GM23338 (cell line): ENCODE data around the gene CAPG. TPM values are rescaled to one million over a fixed set of nuclear protein-coding genes. Genes with fewer than 3 reads are reported as not detected.

Source experiments
- ATAC-seq: fragments of 200-7000 bp; cut with Tn5 transposase; 3 replicates; pipeline ENCODE4 v1.9.1; 2020
- DNase-seq: peaks from one replicate; pipeline ENCODE4 v3.0.0-alpha.2; 2015; ENCODE audit warnings: low spot score
- H2AFZ ChIP-seq: fragments of 200-600 bp; sonication (generic); 2 replicates; pipeline ENCODE4 v1.8.0; 2016; ENCODE audit warnings: antibody characterized with exemption, mild to moderate bottlenecking, moderate library complexity
- H3F3A ChIP-seq: fragments of 200-600 bp; sonication (generic); replicated peaks from 2 replicates; pipeline ENCODE4 v1.8.0; 2017; ENCODE audit warnings: antibody characterized with exemption, mixed run types, low read depth
- H3K27ac ChIP-seq: fragments of 200-600 bp; sonication (generic); 2 replicates; pipeline ENCODE4 v1.6.1; 2016; ENCODE audit warnings: low read depth
- H3K27me3 ChIP-seq: fragments of 200-600 bp; sonication (generic); 2 replicates; pipeline ENCODE4 v1.8.0; 2016; ENCODE audit warnings: mild to moderate bottlenecking, mixed run types, moderate library complexity; ENCODE audit not compliant: insufficient read depth
- H3K36me3 ChIP-seq: fragments of 200-600 bp; sonication (generic); 2 replicates; pipeline ENCODE4 v1.8.0; 2016; ENCODE audit warnings: mild to moderate bottlenecking; ENCODE audit not compliant: insufficient read depth
- H3K4me1 ChIP-seq: fragments of 200-600 bp; sonication (generic); 2 replicates; pipeline ENCODE4 v1.8.0; 2016; ENCODE audit warnings: mild to moderate bottlenecking, moderate library complexity; ENCODE audit not compliant: insufficient read depth
- H3K4me2 ChIP-seq: fragments of 200-600 bp; sonication (generic); 2 replicates; pipeline ENCODE4 v1.7.1; 2017; ENCODE audit warnings: mixed run types
- H3K4me3 ChIP-seq: fragments of 200-600 bp; sonication (generic); 2 replicates; pipeline ENCODE4 v1.6.1; 2016; ENCODE audit warnings: mixed run types
- H3K79me2 ChIP-seq: fragments of 200-600 bp; sonication (generic); replicated peaks from 2 replicates; pipeline ENCODE4 v1.8.0; 2017; ENCODE audit warnings: mild to moderate bottlenecking; ENCODE audit not compliant: insufficient read depth
- H3K9me2 ChIP-seq: fragments of 200-600 bp; sonication (generic); 2 replicates; pipeline ENCODE4 v1.8.0; 2017; ENCODE audit not compliant: insufficient read depth
- H4K20me1 ChIP-seq: fragments of 200-600 bp; sonication (generic); replicated peaks from 2 replicates; pipeline ENCODE4 v1.8.0; 2017; ENCODE audit warnings: mild to moderate bottlenecking; ENCODE audit not compliant: insufficient read depth
- H3K27ac Mint-ChIP-seq: 2 replicates; pipeline ENCODE4 v1.8.0; 2020; ENCODE audit warnings: inconsistent platforms, mild to moderate bottlenecking, moderate library complexity, mixed read lengths
- H3K27me3 Mint-ChIP-seq: 3 replicates; pipeline ENCODE4 v1.8.0; 2022; ENCODE audit warnings: low read depth, mild to moderate bottlenecking, moderate library complexity, mixed read lengths, inconsistent platforms; ENCODE audit not compliant: insufficient read depth, poor library complexity
- H3K36me3 Mint-ChIP-seq: 3 replicates; pipeline ENCODE4 v1.8.0; 2021; ENCODE audit warnings: low read depth, mild to moderate bottlenecking, inconsistent platforms, moderate library complexity, mixed read lengths
- H3K4me1 Mint-ChIP-seq: 3 replicates; pipeline ENCODE4 v1.8.0; 2020; ENCODE audit warnings: mild to moderate bottlenecking, inconsistent platforms, mixed read lengths
- H3K4me3 Mint-ChIP-seq: 3 replicates; pipeline ENCODE4 v1.8.0; 2021; ENCODE audit warnings: moderate library complexity, mild to moderate bottlenecking, inconsistent platforms, mixed read lengths
- H3K9me3 Mint-ChIP-seq: 3 replicates; pipeline ENCODE4 v1.8.0; 2020; ENCODE audit warnings: moderate library complexity, mild to moderate bottlenecking, inconsistent platforms, mixed read lengths
- CREB1 ChIP-seq: fragments of 250-450 bp; sonication (Bioruptor Pico); IDR thresholded peaks from 2 replicates; pipeline ENCODE4 v1.5.0; 2020; ENCODE audit warnings: low read depth, mild to moderate bottlenecking, moderate library complexity
- EZH2 ChIP-seq: fragments of 200-600 bp; sonication (generic); IDR thresholded peaks from one replicate; pipeline ENCODE4 v1.8.0; 2017; ENCODE audit warnings: antibody characterized with exemption, mild to moderate bottlenecking, low read depth; ENCODE audit not compliant: unreplicated experiment
- EZH2phosphoT487 ChIP-seq: fragments of 200-600 bp; sonication (generic); IDR thresholded peaks from one replicate; pipeline ENCODE4 v1.8.1; 2018; ENCODE audit warnings: antibody characterized with exemption; ENCODE audit not compliant: unreplicated experiment
- JUNB ChIP-seq: IDR thresholded peaks from one replicate; pipeline ENCODE4 v1.6.1; 2016; ENCODE audit warnings: antibody characterized with exemption; ENCODE audit not compliant: unreplicated experiment
- POLR2AphosphoS5 ChIP-seq: IDR thresholded peaks from 2 replicates; pipeline ENCODE4 v1.6.1; 2016; ENCODE audit warnings: antibody characterized with exemption, low read depth
- STAT1 ChIP-seq: IDR thresholded peaks from one replicate; pipeline ENCODE4 v1.6.1; 2016; ENCODE audit warnings: antibody characterized with exemption; ENCODE audit not compliant: unreplicated experiment
- ZNF114 ChIP-seq: fragments of 250-450 bp; sonication (Bioruptor Pico); IDR thresholded peaks from 2 replicates; pipeline ENCODE4 v1.5.0; 2020; ENCODE audit warnings: mild to moderate bottlenecking, moderate library complexity
- ZNF331 ChIP-seq: fragments of 250-450 bp; sonication (Bioruptor Pico); IDR thresholded peaks from 2 replicates; pipeline ENCODE4 v1.5.0; 2020; ENCODE audit warnings: low read depth, mild to moderate bottlenecking, moderate library complexity
- polyA plus RNA-seq: library from polyadenylated mRNA; unstranded; fragments of >200 nt; fragmentation: Nextera tagmentation; extraction: Ambion mirVana; gene quantifications from 2 replicates; pipeline ENCODE4 v1.2.1, GENCODE V29; 2016
- total RNA-seq: library from RNA; depleted of rRNA; stranded (reverse); fragments of >200 nt; shearing (Covaris generic); gene quantifications from 2 replicates; pipeline ENCODE4 v1.2.3, GENCODE V29; 2014
- TF ChIP-seq, protein P1 (sequence below): IDR thresholded peaks from 2 replicates; pipeline ENCODE4 v1.6.1; 2016; ENCODE audit warnings: antibody characterized with exemption
- TF ChIP-seq, protein P2 (sequence below), 2 experiments: fragments of 200-600 bp in 1 of 2; sonication (generic) in 1 of 2; conservative IDR thresholded peaks; 2 replicates each; pipeline versions ENCODE4 v1.5.1 to v1.6.1; 2016 to 2017; ENCODE audit warnings: antibody characterized with exemption in 2 of 2, low read depth in 2 of 2, mild to moderate bottlenecking in 2 of 2, moderate library complexity in 1 of 2
- TF ChIP-seq, protein P3 (sequence below): fragments of 250-450 bp; sonication (Bioruptor Pico); IDR thresholded peaks from 2 replicates; pipeline ENCODE4 v1.5.0; 2020; ENCODE audit warnings: mild to moderate bottlenecking, moderate library complexity

The CAPG gene
- total and polyA plus RNA-seq, 2 experiments from 2014 or later = 88.7 to 104 TPM

DNA sequence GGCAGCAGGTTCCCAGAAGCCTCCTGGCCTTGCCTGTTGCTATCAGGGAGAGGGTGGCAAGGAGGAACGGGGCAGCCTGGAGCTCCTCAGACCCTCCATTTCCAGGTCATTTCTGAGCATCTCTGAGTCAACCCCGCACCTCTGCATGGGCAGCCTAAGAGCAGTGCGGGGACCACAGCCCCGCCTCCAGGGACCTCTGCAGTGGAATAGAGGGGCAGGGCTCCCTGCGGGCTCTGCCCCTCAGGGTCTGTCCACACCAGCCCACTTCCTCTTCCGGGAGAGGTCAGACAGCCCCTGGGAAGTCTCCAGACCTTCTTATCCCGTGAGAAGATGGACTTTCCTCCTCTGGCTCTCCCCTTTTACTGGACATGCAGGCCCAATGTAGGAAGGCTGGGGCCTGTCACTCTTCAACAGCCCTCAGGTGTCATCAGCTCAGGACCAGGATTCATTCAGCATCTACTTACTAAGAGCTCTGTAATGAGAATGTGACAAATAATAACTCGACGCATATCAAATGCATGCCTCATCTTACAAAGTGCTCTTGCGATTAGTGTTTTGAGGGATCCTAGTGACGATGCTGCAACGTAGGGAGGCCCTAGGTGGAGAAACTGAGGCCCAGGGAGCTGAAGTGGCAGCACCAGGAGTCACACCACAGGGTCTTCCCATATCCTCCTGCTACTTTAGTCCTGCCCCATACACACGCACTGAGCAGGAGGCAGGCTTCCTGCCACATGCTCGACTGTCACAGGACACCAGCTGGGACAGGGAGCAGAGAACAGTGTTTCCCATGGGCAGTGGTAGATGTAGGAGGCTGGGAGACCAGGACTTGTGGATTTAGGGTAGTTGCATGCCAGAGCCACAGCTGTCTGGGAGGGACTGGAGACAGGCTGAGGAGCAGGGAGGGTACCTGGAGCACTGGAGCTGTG, 36.4 kb upstream of the CAPG start (continued):
- TF ChIP-seq, protein P1, sequence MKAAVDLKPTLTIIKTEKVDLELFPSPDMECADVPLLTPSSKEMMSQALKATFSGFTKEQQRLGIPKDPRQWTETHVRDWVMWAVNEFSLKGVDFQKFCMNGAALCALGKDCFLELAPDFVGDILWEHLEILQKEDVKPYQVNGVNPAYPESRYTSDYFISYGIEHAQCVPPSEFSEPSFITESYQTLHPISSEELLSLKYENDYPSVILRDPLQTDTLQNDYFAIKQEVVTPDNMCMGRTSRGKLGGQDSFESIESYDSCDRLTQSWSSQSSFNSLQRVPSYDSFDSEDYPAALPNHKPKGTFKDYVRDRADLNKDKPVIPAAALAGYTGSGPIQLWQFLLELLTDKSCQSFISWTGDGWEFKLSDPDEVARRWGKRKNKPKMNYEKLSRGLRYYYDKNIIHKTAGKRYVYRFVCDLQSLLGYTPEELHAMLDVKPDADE = no peak
- TF ChIP-seq CREB1 (CRISPR knock-in tag) (no peak), EZH2phosphoT487 (no peak), JUNB (no peak), EZH2 (no peak)

DNA sequence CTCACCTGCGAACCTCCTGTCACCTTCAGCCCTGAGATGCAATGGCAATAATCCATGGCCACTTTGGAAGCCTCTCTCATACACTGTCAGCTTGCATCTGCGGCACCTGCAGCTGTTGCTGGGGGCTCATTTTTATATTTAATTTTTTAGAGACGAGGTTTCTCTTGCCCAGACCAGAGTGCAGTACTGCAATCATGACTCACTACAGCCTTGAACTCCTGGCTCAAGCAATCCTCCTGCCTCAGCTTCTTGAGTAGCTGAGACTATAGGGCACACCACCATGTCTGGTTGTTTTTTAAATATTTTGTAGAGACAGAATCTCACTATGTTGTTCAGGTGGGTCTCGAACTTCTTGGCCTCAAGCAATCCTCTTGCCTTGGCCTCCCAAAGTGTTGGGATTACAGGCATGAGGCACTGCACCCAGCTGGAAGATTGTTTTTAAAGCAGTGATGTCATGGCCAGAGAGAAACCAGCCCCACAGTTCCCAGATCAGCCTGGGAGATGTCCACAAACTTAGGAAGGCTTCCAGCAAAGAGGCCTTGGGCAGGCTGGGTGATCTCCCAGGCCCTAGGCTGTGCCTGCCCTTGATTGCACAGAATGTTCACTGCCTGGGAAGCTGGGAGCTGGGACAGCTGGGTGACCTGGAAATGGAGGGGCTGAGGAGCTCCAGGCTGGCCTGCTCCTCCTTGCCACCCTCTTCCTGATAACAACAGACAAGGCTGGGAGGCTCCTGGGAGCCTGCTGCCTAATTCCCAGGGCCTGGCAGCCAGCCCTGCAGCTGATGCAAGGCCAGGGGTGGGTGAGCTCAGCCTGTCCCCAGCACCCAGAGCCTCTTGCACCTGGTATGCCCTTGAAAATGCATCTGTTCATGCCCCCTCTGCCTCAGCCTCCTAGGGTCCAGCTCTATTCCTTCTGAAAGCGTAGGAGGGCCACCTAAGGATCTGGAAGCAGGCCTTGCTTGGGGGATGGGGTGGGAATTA, 35.4 kb upstream of the CAPG start:
- Mint-ChIP-seq H3K4me1 (peaks cover 3% of the 10 kb centered on the region; the same call in 1 of the 3 replicates), H3K36me3 (no peaks in the 10 kb centered on the region), H3K27me3 (peaks cover 9% of the 10 kb centered on the region), H3K27ac (no peak overlapping the region), H3K4me3 (no peak overlapping the region), H3K9me3 (no peaks in the 10 kb centered on the region)
- H3K27me3 ChIP-seq = no peaks in the 10 kb centered on the region
- H3K79me2 ChIP-seq = no peaks in the 10 kb centered on the region
- H4K20me1 ChIP-seq = no peaks in the 10 kb centered on the region
- H3F3A ChIP-seq = no peaks in the 10 kb centered on the region
- ATAC-seq = no peak; the same call in 2 of the 3 replicates
- no peak overlapping the region for H3K4me2 ChIP-seq
- no peak overlapping the region for H3K27ac ChIP-seq
- H3K4me3 ChIP-seq = no peak overlapping the region
- no peak for DNase-seq
- no peaks in the 10 kb centered on the region for H3K9me2 ChIP-seq
- H3K36me3 ChIP-seq = no peaks in the 10 kb centered on the region
- H2AFZ ChIP-seq = 0 out of 2 replicates have a peak overlapping the region, but pooled peaks have one; percentile 47
- H3K4me1 ChIP-seq = no peaks in the 10 kb centered on the region
- no peak for TF ChIP-seq ZNF331 (CRISPR knock-in tag)
- TF ChIP-seq POLR2AphosphoS5 = no peak
- TF ChIP-seq, protein P2, sequence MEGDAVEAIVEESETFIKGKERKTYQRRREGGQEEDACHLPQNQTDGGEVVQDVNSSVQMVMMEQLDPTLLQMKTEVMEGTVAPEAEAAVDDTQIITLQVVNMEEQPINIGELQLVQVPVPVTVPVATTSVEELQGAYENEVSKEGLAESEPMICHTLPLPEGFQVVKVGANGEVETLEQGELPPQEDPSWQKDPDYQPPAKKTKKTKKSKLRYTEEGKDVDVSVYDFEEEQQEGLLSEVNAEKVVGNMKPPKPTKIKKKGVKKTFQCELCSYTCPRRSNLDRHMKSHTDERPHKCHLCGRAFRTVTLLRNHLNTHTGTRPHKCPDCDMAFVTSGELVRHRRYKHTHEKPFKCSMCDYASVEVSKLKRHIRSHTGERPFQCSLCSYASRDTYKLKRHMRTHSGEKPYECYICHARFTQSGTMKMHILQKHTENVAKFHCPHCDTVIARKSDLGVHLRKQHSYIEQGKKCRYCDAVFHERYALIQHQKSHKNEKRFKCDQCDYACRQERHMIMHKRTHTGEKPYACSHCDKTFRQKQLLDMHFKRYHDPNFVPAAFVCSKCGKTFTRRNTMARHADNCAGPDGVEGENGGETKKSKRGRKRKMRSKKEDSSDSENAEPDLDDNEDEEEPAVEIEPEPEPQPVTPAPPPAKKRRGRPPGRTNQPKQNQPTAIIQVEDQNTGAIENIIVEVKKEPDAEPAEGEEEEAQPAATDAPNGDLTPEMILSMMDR (conservative IDR thresholded peaks at IDR 0.05; ENCODE audit: low read depth in 2 of 2) = no peak
- no peak for TF ChIP-seq ZNF114 (CRISPR knock-in tag)
- no peak for TF ChIP-seq JUNB
- no peak for TF ChIP-seq EZH2
- TF ChIP-seq, protein P3, sequence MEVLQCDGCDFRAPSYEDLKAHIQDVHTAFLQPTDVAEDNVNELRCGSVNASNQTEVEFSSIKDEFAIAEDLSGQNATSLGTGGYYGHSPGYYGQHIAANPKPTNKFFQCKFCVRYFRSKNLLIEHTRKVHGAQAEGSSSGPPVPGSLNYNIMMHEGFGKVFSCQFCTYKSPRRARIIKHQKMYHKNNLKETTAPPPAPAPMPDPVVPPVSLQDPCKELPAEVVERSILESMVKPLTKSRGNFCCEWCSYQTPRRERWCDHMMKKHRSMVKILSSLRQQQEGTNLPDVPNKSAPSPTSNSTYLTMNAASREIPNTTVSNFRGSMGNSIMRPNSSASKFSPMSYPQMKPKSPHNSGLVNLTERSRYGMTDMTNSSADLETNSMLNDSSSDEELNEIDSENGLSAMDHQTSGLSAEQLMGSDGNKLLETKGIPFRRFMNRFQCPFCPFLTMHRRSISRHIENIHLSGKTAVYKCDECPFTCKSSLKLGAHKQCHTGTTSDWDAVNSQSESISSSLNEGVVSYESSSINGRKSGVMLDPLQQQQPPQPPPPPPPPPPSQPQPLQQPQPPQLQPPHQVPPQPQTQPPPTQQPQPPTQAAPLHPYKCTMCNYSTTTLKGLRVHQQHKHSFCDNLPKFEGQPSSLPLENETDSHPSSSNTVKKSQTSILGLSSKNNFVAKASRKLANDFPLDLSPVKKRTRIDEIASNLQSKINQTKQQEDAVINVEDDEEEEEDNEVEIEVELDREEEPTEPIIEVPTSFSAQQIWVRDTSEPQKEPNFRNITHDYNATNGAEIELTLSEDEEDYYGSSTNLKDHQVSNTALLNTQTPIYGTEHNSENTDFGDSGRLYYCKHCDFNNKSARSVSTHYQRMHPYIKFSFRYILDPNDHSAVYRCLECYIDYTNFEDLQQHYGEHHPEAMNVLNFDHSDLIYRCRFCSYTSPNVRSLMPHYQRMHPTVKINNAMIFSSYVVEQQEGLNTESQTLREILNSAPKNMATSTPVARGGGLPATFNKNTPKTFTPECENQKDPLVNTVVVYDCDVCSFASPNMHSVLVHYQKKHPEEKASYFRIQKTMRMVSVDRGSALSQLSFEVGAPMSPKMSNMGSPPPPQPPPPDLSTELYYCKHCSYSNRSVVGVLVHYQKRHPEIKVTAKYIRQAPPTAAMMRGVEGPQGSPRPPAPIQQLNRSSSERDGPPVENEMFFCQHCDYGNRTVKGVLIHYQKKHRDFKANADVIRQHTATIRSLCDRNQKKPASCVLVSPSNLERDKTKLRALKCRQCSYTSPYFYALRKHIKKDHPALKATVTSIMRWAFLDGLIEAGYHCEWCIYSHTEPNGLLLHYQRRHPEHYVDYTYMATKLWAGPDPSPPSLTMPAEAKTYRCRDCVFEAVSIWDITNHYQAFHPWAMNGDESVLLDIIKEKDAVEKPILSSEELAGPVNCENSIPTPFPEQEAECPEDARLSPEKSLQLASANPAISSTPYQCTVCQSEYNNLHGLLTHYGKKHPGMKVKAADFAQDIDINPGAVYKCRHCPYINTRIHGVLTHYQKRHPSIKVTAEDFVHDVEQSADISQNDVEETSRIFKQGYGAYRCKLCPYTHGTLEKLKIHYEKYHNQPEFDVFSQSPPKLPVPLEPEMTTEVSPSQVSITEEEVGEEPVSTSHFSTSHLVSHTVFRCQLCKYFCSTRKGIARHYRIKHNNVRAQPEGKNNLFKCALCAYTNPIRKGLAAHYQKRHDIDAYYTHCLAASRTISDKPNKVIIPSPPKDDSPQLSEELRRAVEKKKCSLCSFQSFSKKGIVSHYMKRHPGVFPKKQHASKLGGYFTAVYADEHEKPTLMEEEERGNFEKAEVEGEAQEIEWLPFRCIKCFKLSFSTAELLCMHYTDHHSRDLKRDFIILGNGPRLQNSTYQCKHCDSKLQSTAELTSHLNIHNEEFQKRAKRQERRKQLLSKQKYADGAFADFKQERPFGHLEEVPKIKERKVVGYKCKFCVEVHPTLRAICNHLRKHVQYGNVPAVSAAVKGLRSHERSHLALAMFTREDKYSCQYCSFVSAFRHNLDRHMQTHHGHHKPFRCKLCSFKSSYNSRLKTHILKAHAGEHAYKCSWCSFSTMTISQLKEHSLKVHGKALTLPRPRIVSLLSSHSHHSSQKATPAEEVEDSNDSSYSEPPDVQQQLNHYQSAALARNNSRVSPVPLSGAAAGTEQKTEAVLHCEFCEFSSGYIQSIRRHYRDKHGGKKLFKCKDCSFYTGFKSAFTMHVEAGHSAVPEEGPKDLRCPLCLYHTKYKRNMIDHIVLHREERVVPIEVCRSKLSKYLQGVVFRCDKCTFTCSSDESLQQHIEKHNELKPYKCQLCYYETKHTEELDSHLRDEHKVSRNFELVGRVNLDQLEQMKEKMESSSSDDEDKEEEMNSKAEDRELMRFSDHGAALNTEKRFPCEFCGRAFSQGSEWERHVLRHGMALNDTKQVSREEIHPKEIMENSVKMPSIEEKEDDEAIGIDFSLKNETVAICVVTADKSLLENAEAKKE (CRISPR knock-in tag) = no peak
- TF ChIP-seq STAT1 = no peak
- no peak for TF ChIP-seq EZH2phosphoT487
- TF ChIP-seq, protein P1 = no peak
